Astrocyte of the cerebellum (primary cell): Measurements from ENCODE around the gene PCF11.

Experiments
- DNase-seq: peaks from one replicate; pipeline ENCODE4 v3.0.0-alpha.2; 2011; ENCODE audit warnings: low read depth
- H3K4me3 ChIP-seq: 2 replicates; pipeline ENCODE4 v1.5.1; 2011; ENCODE audit warnings: mild to moderate bottlenecking, low read depth, low read length, moderate library complexity
- CTCF ChIP-seq: IDR thresholded peaks from 2 replicates; pipeline ENCODE4 v1.5.1; 2012; ENCODE audit warnings: low read length, low read depth, moderate library complexity, mild to moderate bottlenecking; ENCODE audit errors: missing control alignments
- in situ Hi-C: cut with HindIII; loops from 2 replicates; pipeline ENCODE4 v1.10.0; 2017; ENCODE audit warnings: low sequenced_read_pairs

PCF11 gene

GRCh38 chr11:83158357-83158786, 1.4 kb downstream of the PCF11 start:
- in situ Hi-C loops, result no loop called here
- H3K4me3 ChIP-seq, result peak overlapping the region; percentile 71
- no peak for TF ChIP-seq CTCF
- DNase-seq, result peak; percentile 3

- no peak for TF ChIP-seq CTCF
- in situ Hi-C loops, result no loop called here
- DNase-seq, result no peak
- peak overlapping the region; percentile 71 for H3K4me3 ChIP-seq
Measured at GRCh38 chr11:83158965-83159901, 2.3 kb downstream of the PCF11 start.

- DNase-seq, result peak; percentile 3
- peak overlapping the region; percentile 71 for H3K4me3 ChIP-seq
- TF ChIP-seq CTCF, result no peak
- in situ Hi-C loops, result loop anchor here (5.0 kb wide), 1 partner anchor 98 kb away; no protein-coding TSS in a partner anchor
Measured at GRCh38 chr11:83159902-83160865, 3.3 kb downstream of the PCF11 start.

DNA sequence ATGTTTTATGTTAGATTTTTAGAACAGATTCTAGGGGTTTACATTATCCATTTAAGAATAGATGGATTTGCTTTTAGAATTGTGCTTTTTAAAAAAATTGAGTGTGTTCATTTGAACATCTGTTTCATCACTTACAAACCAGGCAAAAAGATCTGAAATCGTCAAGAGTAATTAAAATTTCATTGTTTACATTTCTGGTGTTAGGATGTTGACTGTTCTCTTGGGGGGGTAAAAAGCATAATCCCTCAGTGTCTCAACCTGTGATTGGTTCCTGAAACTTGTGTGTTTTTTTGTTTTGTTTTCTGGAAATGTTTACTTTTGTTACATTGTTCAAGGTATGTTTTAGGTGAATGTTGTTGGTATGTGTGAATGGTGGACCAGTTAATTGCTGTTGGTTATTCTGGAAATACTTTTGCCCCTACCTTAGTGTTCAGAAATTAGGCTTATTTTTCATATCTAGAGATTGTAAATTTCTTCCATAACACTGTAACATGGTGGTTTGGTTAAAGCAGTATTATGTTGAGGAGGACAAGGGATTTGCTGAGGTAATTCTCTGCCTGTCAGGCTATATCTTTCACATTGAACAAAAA, 4.8 kb downstream of the PCF11 start:
- DNase-seq, result no peak
- TF ChIP-seq CTCF, result no peak
- in situ Hi-C loops, result loop anchor here (5.0 kb wide), 1 partner anchor 99 kb away; no protein-coding TSS in a partner anchor
- H3K4me3 ChIP-seq, result no peak overlapping the region

DNA sequence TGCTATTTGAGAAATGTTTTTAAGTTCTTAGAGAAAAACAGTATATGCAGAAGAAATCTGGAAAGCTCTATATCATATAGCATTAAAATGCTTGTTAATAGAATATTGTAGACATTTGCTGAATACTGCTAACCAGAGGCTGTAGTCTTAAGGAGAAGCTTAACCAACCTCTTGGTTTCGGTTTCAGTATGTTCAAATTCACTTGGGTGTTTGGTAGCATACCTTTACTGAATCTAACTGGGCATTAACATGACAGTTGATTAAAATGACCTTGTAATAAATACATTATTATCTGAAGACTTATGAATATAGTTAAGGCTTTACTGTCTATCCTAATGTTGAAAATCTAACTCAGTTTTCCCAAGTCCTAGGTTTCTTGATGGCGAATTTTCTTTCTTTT, 5.4 kb downstream of the PCF11 start:
- no peak overlapping the region for H3K4me3 ChIP-seq
- DNase-seq, result peak; percentile 5
- in situ Hi-C loops, result loop anchor here (5.0 kb wide), 1 partner anchor 100 kb away; no protein-coding TSS in a partner anchor
- TF ChIP-seq CTCF, result no peak
